WI38 (cell line): ENCODE data around the gene PCDH12.
A peak's percentile ranks its signal among the peaks of the same experiment; 100 is the strongest.

Experiments
- H3K4me3 ChIP-seq: 2 replicates; pipeline ENCODE4 v1.5.1; 2011; ENCODE audit warnings: low read depth, mild to moderate bottlenecking, control low read depth, low read length
- CTCF ChIP-seq: IDR thresholded peaks from 2 replicates; pipeline ENCODE4 v1.5.1; 2012; ENCODE audit warnings: low read depth, mild to moderate bottlenecking, control low read depth, low read length

PCDH12 gene

GRCh38 chr5:141923448-141924313 lies 34.3 kb downstream of the PCDH12 start, which contains the start of gene DELE1:
Gene DELE1, plus strand, starts transcription at chr5:141923871. Its CDS starts 71 bp downstream, at chr5:141923942.
- H3K4me3 ChIP-seq, result peak within 1 kb of the TSS; percentile 85
- TF ChIP-seq CTCF, result no peak

GRCh38 chr5:141922827-141923447 lies 35.1 kb downstream of the PCDH12 start:
- peak overlapping the region; percentile 85 for H3K4me3 ChIP-seq

GRCh38 chr5:141920771-141921170 lies 37.2 kb downstream of the PCDH12 start:
- TF ChIP-seq CTCF, result no peak
- H3K4me3 ChIP-seq, result no peak overlapping the region

- no peak for TF ChIP-seq CTCF
Measured at GRCh38 chr5:141919218-141920119, 38.5 kb downstream of the PCDH12 start.

GRCh38 chr5:141917760-141918159 lies 40.2 kb downstream of the PCDH12 start:
- H3K4me3 ChIP-seq, result no peak overlapping the region

More at GRCh38 chr5:141919218-141920119, 38.5 kb downstream of the PCDH12 start:
- H3K4me3 ChIP-seq, result no peak overlapping the region

GRCh38 chr5:141916522-141916921 lies 41.5 kb downstream of the PCDH12 start:
- TF ChIP-seq CTCF, result no peak

More at GRCh38 chr5:141917760-141918159, 40.2 kb downstream of the PCDH12 start:
- no peak for TF ChIP-seq CTCF

GRCh38 chr5:141915881-141916336 lies 42.1 kb downstream of the PCDH12 start:
- TF ChIP-seq CTCF, result no peak
- no peak overlapping the region for H3K4me3 ChIP-seq

More at GRCh38 chr5:141916522-141916921, 41.5 kb downstream of the PCDH12 start:
- no peak overlapping the region for H3K4me3 ChIP-seq
